ENCODE measurements around the gene MYO15A. TPM values are rescaled to one million over a fixed set of nuclear protein-coding genes. Genes with fewer than 3 reads are reported as not detected.

The MYO15A gene
- total RNA-seq, 1 experiment from 2014 or later = 0.38 TPM

- Mint-ChIP-seq H3K4me3 (ENCODE audit: low read depth, unreplicated experiment) (no peak overlapping the region), H3K36me3 (ENCODE audit: insufficient read depth, unreplicated experiment) (no peaks in the 10 kb centered on the region), H3K9me3 (ENCODE audit: low read depth, unreplicated experiment) (no peaks in the 10 kb centered on the region), H3K27me3 (ENCODE audit: unreplicated experiment) (peaks cover 9% of the 10 kb centered on the region), H3K27ac (ENCODE audit: unreplicated experiment) (no peak overlapping the region), H3K4me1 (ENCODE audit: low read depth, unreplicated experiment) (no peaks in the 10 kb centered on the region)
- DNase-seq = no peak
- CTCF ChIA-PET = no interaction called here
- TF ChIP-seq CTCF (IDR thresholded peaks at IDR 0.05; ENCODE audit: unreplicated experiment) = no peak
- intact Hi-C loops (cut with micrococcal nuclease; ENCODE audit: unreplicated experiment) = no loop called here
- no TSS peak for BruUV-seq (replicated peaks)
Measured at GRCh38 chr17:18124345-18125126, 16.0 kb downstream of the MYO15A start.

GRCh38 chr17:18129041-18129502 lies 20.5 kb downstream of the MYO15A start:
- DNase-seq = peak; percentile 34
- H3K27me3 Mint-ChIP-seq (ENCODE audit: unreplicated experiment) = peaks cover 22% of the 10 kb centered on the region
- H3K9me3 Mint-ChIP-seq (ENCODE audit: low read depth, unreplicated experiment) = no peaks in the 10 kb centered on the region
- intact Hi-C loops (cut with micrococcal nuclease; ENCODE audit: unreplicated experiment) = no loop called here
- CTCF ChIA-PET = interaction anchor here (0.7 kb wide), 1 partner anchor 41 kb away, joined by 3 read pairs; no protein-coding TSS in a partner anchor
- no peaks in the 10 kb centered on the region for H3K36me3 Mint-ChIP-seq (ENCODE audit: insufficient read depth, unreplicated experiment)
- H3K27ac Mint-ChIP-seq (ENCODE audit: unreplicated experiment) = no peak overlapping the region
- BruUV-seq (replicated peaks) = no TSS peak
- H3K4me1 Mint-ChIP-seq (ENCODE audit: low read depth, unreplicated experiment) = no peaks in the 10 kb centered on the region
- no peak overlapping the region for H3K4me3 Mint-ChIP-seq (ENCODE audit: low read depth, unreplicated experiment)
- no peak for TF ChIP-seq CTCF (IDR thresholded peaks at IDR 0.05; ENCODE audit: unreplicated experiment)

- DNase-seq = no peak
- CTCF ChIA-PET = no interaction called here
- no peak overlapping the region for H3K27ac Mint-ChIP-seq (ENCODE audit: unreplicated experiment)
- H3K4me1 Mint-ChIP-seq (ENCODE audit: low read depth, unreplicated experiment) = no peaks in the 10 kb centered on the region
- H3K9me3 Mint-ChIP-seq (ENCODE audit: low read depth, unreplicated experiment) = no peaks in the 10 kb centered on the region
- no TSS peak for BruUV-seq (replicated peaks)
- H3K36me3 Mint-ChIP-seq (ENCODE audit: insufficient read depth, unreplicated experiment) = peaks cover 5% of the 10 kb centered on the region
- no peak overlapping the region for H3K4me3 Mint-ChIP-seq (ENCODE audit: low read depth, unreplicated experiment)
- intact Hi-C loops (cut with micrococcal nuclease; ENCODE audit: unreplicated experiment) = no loop called here
- H3K27me3 Mint-ChIP-seq (ENCODE audit: unreplicated experiment) = peaks cover 35% of the 10 kb centered on the region
- TF ChIP-seq CTCF (IDR thresholded peaks at IDR 0.05; ENCODE audit: unreplicated experiment) = no peak
Measured at GRCh38 chr17:18132711-18133110, 24.2 kb downstream of the MYO15A start.

- DNase-seq = no peak
- H3K27ac Mint-ChIP-seq (ENCODE audit: unreplicated experiment) = no peak overlapping the region
- H3K9me3 Mint-ChIP-seq (ENCODE audit: low read depth, unreplicated experiment) = no peaks in the 10 kb centered on the region
- BruUV-seq (replicated peaks) = no TSS peak
- peaks cover 14% of the 10 kb centered on the region for H3K36me3 Mint-ChIP-seq (ENCODE audit: insufficient read depth, unreplicated experiment)
- no peak overlapping the region for H3K4me3 Mint-ChIP-seq (ENCODE audit: low read depth, unreplicated experiment)
- intact Hi-C loops (cut with micrococcal nuclease; ENCODE audit: unreplicated experiment) = no loop called here
- H3K4me1 Mint-ChIP-seq (ENCODE audit: low read depth, unreplicated experiment) = no peaks in the 10 kb centered on the region
- CTCF ChIA-PET = no interaction called here
- TF ChIP-seq CTCF (IDR thresholded peaks at IDR 0.05; ENCODE audit: unreplicated experiment) = no peak
- H3K27me3 Mint-ChIP-seq (ENCODE audit: unreplicated experiment) = peaks cover 13% of the 10 kb centered on the region
Measured at GRCh38 chr17:18136357-18136756, 27.8 kb downstream of the MYO15A start.
